GM19238 (cell line): ENCODE results near the gene JAKMIP1.

Source experiments
- DNase-seq: peaks from one replicate; pipeline ENCODE4 v3.0.0; 2011; ENCODE audit warnings: low spot score; ENCODE audit not compliant: insufficient read length

JAKMIP1 gene

DNA sequence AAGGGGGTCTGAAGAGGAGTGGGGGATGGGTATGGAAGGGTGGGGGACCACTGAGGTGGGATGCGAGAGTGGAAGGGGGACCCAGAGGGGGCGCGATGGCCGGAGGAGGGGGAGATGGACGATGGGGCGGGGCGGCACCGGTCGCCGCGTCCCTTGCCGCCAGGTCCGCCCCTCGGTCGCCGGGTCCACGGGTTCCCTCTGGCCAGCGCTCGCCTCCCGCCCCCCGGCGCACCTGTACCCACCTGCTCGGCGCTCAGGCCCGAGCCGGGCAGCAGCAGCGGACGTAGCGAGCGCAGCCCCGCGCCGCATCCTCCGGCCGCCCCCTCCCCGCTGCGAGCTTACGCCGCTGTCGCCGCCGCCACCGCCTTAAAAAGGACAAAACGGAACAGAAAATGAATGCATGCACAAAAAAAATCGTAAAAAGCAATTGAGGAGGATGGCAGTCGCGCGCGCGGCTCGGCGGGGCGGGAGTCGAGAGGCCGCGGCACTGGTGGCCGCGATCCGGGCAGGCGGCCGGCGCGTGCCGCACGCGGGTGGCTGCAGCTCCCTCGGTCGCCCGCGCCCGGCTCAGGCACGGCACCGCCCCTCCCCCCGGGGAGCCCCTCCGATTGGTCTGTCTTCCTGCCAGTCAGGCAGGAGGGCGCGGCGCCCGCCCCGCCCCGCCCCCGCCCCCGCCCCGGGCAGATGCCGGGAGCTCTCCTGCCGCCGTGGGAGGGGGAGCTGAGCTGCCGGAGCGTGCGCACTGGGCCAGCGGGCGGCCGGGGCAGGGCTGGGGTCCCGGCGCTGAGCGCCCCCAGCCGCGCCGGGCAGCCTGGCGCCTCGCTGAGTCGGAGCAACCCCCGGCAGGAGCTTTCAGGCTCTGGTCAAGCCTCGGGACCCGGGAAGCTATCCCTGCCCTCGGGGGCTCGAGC, at the start of gene JAKMIP1:
JAKMIP1 (minus strand) TSS at position 539 of the 911 bp plus-strand sequence. CDS start 87,699 bp downstream, outside the sequence.
- peak; percentile 89 for DNase-seq

DNA sequence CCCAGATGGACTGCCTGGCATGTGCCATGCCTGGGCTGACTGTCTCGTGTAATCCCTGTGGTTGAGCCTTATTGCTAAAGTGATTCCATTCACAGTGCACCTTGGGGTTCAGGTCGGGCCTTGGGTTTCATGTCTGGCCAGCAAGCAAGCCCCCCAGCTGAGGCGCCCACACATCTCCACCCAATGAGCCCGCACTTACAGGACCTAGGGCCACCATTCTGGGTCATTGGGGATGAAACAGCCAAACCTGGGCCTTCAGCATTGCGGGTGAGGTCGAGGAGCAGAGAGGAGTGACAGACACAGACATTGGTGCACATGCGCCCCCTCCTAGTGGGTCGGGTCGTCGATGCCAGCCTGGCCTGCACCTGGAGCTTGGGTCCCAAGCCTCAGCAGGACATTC, 48.0 kb upstream of the JAKMIP1 start:
- no peak for DNase-seq

DNA sequence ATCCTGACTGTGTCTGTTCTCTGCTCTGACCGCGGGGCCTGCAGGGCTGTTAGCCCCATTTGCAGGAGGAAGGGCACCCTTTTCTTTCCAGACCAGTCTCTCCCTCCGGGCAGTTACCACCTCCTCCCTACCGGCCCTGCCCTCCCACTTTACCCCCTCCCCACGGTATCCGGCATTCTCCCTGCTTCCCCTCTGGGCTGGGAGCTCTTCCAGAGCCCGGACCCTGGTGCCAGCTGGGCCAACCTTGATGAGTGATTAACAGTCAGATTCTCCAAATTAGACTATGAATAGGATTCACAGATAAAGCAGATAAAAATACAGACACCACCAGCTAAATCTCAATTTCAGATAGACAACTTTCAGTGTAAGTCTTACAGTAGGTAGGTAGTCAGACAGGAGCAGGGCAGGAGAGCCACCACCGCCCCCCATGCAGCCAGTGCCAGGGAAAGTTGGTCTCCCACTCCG, 45.9 kb upstream of the JAKMIP1 start:
- DNase-seq: no peak

DNA sequence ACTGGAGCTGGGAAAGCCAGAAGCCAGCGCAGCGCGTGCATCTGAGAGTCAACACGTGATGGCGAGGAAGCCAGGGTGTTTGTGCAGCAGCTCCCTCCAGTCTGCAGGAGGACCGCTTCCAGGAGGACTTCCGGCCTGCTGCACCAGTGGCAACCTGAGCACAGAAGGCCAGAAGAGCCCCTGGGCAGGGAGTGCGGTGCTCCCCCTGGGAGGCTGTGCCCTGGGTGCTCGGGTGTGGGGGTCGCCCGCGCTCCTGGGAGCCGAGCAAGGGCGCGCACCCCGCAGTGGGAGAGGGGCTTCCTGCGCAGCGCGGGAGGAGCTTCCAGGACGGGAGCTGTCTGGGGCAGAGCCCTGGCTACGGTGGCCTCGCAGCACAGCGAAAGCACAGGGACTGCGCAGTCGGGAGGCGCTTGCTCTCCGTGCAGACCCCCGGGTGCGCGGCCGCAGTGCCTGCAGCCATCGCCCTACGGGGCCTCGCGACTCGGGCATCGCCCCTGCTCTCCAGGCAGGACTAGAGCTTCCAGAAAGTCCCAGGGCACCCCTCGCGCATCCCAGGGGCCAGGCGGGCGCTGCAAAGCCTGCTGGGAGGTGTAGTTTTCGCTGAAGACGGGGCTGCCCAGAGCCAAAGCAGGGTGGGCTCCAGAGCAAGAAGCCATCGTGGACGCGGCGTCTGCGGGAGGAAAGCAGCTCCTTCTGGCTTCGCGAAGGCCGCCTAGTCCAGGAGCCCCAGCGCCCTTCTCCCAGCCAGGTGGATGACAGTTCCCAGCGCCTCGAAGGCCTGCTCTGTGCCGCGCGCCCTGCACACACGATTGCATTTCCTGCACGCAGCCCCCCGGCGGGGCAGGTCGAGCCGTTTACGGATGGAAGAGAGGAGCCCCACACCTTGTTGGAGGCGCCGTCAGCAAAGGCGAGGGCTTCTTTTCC, 45.2 kb upstream of the JAKMIP1 start:
- no peak for DNase-seq

DNA sequence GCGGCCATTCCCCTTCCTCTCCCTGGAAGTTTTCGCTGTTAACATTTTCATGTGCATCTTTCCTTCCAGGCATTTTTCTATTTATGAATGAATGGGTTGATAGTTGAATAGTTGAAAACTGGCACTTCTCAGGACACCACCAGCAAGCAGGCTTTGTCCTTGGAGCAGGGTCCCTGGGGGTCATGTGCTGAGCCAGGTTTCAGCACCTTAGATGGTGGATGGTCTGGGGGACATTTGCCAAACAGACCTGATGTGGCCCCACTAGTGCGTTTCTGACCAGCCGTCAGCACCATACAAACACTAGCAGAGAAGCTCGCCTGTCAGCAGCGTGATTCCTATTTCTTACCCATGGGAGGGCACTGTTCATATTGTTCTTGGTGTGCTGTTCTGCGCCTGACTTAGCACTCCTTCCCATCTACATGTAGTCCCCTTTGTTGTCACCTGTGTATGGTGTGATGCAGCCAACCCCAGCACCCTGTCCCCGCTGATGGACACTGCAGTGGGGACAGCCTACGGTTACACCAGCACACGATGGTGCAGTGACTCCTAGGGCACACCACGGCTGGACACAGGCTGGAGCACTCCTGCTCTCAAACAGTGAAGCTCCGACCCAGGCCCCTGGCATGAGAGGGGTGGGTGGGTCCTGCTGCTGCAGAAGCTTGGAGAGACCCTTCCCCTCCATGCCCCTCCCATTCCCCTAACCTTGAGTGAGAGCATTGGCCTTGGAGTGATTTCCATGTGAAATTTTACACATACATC, 42.1 kb upstream of the JAKMIP1 start:
- DNase-seq: no peak

DNA sequence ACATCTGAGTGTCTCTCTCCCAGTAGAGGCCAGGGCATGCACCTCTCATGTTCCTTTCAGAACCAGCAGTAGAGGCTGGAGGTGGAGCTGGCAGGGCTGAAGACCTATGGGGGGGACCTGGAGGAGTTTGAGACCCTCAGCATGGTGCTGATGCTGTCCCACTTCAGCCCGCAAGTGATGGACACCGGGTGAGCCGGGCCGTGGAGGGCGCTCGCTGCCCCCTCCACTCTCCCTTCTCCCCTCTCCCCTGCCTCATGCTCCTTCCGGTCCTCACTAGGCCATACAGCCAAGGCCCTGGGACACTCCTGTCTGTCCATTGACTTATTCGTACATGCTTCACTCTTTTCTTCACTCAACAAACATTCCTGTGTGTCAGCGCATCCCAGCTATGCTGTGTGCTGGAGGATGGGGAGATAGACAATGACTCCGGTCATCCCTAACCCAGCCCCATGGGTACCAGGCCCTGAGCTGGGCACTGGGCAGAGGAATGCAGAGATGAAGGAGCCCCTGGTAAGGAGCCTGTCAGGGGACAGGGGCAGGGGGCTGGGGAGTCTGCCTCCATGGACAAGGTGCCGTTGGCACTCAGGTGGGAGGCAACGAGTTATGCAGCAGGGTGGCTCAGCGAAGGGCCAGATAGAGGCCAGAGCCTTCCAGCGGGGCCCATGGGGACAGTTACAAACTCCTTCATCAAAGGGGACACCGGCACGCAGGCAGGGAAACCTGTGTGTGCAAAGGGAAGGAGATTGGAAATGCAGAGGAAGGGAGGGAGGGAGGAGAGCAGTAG, 40.9 kb upstream of the JAKMIP1 start:
- DNase-seq: no peak

DNA sequence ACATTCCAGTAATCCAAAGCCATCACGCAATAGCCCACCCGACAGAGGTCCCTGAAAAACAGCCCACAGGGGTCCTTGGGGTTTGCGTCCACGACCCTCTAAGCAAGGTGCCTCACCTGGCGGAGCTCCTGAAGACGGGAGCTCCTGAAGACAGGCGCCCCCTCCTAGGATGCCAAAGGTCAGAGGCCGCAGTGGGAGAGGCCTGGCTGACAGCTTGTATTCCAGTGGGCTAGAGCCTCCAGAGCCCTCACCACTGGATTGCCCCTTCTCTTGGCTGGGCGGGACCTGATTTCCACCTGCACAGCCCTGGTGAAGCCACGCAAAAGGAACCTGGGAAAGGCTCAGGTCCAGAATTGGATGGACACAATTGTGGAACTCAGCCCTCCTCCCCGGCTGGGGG, 39.6 kb upstream of the JAKMIP1 start:
- no peak for DNase-seq

DNA sequence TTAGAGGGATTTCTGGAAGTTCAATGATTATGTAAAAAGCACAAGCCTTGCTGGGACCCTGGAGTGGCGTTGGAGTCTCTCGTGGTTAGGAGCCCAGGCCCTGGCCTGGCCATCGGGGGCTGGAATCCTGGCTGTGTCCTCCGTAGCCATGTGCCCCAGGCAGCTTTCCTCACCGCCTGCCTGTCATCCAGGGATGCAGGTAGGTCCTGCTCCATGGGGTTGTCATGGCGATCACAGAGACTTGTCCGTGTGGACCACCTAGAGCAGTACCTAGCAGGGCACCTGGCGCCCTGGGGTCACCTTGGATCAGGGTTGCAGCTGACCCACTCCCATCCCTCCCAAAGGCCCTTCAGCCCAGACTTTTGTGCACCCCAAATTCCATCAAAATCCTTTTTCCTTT, 39.1 kb upstream of the JAKMIP1 start:
- no peak for DNase-seq

DNA sequence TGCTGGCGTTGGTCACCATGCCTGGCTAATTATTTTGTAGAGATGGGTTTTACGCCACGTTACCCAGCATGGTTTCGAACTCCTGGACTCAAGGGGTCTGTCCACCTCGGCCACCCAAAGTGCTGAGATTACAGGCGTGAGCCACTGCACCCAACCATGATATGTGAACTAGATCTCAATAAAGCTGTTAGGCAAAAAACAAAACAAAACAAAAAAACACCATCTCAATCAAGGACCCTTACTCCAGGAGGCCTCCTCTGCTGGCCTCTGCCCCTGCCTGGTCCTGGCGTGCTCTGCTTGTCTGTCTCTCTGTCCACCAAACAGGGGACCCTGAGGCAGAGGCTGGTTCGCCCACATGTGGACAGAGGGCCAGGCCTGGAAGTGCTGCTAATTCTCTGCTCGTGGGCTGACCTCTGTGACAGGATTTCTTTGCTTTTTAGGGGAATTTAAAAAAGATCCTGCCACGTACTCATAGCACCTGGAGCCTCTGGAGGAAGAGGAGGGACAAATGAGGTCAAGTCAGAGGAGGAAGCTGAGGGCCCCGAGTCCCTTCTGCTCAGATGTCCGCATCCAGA, 36.6 kb upstream of the JAKMIP1 start:
- no peak for DNase-seq

DNA sequence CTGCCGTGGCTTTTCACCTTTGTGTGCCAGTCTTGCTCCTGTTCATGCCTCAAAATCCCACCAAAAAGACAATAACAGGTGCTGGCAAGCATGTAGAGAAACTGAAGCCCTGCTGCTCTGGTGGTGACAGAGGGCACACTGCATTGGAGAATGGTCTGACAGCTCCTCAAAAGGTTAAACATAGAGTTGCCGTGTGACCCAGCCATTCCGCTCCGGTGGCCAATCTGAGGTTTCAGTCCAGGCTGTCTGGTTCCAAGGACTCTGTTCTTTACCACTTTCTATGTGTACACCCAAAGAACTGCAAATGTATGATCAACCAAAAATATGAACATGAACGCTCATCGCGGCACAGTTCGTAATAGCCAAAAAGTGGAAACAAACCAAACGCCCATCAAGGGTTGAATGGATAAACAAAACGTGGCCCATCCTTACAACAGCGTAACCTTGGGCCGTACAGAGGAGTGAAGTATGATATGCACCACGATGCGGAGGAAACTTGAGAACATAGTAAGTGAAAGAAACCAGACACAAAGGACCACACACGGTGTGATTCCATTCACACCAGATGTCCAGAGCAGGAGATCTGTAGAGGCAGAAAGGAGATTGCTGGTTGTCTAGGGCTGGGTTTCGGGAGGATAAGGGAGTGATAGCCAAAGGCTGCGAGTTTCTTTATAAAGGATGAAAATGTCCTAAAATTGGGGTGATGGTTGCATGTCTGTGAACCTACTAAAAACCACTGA, 35.7 kb upstream of the JAKMIP1 start:
- DNase-seq: no peak

DNA sequence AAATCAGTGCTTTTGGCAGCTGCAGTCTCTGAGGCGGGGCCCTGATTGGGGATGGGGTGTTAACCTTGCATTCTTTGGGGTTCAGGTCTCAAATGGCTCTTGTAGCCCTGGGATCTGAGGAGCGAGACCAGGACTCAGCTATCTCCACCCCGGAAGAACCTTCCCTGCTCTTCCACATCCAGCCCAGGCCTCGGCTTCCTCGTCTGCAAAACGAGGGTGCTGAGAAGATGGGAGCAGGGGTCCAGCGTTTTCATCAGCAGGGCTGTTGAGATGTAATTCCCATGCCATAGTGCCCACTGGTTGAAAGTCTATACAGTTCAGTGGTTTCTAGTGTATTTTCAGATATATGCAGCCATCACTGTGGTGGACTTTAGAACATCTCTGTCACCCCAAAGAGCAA, 34.7 kb upstream of the JAKMIP1 start:
- no peak for DNase-seq

DNA sequence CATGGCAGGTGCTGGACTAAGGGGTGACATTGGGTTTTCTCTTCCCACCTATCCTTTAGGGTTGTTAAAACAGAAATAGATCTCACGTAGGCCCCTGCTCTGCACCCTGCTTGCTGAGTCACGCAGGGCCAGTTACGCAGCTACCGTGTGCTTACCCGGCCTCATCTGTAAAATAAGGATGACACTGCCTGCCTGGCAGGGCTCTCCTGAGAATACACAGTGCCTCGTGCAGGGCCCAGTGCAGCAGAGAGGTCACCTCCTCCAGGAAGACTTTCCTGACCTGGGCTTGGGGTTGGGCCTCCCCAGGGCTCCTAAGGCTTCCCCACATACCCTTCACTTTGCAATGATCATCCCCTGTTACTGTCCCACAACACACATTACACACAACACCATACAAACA, 33.6 kb upstream of the JAKMIP1 start:
- DNase-seq: no peak

DNA sequence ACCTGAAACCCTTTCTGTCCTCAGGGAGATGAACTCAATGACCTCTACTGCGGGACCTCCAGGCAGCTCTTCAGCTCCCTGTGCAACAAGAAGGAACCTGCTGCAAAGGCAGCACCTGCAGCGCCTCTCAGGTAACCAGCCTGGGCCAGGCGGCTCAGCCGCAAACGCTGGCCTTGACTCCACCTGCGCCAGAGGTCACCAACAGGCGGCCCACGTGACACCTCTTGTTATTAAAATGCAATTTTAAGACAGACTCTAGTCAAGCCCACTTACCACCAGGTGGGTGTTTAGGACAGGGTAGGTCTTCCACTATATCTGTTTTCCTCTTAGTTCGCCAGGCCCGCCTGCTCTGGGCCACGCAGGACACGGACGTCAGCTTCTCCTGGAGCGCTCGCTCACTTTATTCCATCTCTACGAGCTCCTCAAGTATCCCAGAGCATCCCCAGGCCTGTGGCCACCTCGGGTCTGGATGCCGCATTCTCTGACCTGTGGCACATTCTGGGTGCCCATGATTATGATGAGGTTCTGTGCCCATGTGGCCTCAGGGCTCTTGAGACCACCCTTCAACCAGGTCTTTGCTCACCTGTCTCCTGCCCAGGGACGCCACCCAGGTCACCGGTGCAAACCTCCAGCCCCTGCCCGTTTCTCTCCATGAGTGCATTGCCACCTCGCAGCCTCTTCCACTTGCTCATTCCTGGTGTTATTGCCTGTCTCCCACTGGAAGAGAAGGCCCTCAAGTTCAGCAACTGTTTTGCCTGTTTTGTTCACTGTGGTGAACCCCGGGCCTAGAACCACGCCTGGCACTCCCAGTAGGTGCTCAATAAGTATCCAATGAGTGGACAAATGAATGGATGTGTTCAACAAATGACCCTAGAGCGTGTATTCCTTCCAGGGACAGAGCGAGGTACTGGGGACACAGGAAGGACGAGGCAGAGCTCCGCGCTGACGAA, 32.8 kb upstream of the JAKMIP1 start:
- DNase-seq: no peak

DNA sequence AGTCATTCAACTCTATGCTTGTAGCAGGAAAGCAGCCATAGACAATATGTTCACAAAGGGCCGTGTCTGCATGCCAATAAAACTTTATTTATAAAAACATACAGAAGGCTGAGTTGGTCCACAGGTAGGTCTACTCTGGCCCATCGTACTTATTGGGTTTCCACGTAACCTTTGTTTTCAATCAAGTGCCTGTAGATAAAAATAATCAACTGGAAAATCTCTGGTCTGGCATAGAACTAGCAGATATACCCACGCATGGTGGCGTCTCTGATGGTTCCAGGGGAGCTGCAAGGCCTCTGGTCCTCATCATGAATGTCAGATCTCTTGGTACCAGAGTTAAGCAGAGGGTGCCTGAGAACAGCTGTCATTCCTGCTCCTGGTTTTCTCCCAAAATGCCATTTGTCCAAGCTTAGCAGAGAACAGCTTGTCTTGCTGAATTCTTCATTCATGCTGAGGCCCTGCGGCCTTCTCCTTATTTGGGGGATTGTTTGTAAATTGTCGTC, 31.4 kb upstream of the JAKMIP1 start:
- no peak for DNase-seq

DNA sequence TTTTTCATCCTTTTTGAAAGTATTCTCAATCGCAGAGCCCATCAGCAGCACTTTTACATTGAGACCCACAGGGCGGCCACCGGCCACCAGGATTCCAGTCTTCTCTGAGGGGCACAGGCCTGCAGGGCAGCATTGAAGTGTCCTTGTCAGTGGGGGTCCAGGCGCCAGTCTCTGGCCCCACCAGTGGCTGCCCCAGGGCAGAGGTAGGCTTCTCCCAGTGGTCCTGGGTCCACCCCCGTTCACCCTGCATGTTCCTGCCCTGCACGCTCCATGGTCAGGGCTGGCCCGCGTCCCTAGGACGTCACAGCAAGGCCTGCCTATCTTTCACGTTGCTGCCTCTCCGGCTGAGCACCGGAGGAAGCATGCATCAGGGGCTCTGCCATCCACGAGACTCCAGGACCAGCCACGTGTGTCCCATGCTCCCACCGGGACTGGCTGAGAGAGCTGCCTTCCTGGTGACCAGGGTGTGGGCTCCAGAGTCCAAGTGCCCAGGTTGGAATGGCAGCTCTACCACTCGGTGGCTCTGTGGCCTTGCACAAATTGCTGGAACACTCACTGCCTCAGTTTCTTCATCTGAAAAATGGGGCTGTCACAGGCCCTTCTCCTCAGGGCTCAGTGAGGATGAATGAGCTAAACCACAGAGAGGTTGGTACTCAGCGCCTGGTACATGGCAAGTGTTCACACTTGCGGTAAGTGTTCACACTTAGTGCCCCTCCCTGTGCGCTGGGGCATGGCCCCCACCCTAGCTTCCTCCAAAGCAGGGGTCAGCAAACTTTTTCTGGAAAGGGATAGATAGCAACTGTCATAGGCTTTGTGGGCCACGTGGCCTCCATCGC, 30.7 kb upstream of the JAKMIP1 start:
- no peak for DNase-seq

DNA sequence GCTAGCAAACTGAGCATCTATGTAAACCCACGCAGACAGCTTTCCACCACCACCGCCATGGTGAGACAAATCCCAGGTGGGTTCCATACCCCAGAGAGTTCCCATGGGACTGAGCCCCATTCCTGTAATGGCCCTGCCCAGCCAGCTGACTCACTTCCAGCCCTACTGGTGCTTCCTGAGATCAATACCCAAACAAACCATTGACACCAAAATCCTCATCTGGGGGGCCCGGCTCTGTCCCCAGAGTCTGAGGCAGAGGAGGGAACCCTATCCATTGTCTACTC, 30.1 kb upstream of the JAKMIP1 start:
- DNase-seq: no peak

DNA sequence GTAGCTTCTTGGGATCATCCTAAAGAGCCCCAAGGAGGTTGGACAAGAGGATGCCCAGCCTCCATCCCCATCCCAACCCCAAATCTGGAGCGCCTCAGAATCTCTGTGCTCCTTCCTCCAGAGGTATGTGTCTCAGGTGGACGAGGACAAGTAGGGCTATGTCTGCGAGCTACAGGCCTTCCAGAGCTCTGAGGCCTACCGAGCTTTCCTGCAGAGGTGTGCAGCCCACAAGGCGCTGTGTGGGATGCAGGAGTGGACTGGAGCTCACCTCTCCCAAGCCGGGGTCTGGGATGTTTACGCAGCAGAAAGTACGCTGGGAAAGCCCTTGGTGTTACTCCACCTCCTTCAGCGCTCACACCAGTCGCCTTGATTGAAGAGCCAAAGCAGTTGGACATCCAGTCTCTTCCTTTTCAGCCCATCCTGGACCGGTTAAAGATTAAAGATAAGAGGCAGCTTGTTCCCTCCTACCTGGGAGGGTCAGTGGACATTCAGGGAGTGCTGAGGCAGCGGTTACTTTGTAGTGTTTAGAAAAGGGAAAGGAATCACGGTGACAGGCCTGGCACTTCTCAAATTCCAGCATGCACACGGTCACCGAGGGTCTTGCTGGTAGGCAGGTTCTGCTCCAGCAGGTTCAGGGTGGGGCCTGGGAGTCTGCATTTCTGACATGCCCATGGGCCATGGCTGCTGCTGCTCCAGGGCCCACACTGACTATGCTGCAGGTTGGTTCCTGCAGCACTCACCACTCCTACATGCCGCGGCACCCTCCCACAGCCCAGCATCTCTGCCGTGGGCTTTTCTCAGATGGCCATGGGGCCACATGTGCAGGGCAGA, 29.5 kb upstream of the JAKMIP1 start:
- no peak for DNase-seq
